Measurements from ENCODE around the gene LAMTOR5. TPM values are rescaled to one million over a fixed set of nuclear protein-coding genes. Genes with fewer than 3 reads are reported as not detected.

The LAMTOR5 gene
- total and polyA plus RNA-seq, 8 donors, result 29.0 to 159 (median 46.4) TPM

- Histone ChIP-seq H3K9me3 (no peaks in the 10 kb centered on the region), H3K36me3 (peaks cover 0 to 5% (median 0%) of the 10 kb centered on the region in 3 donors), H3K27me3 (no peaks in the 10 kb centered on the region), H3K4me3 (no peak overlapping the region), H3K4me1 (no peaks in the 10 kb centered on the region), H3K27ac (no peak overlapping the region)
- DNase-seq (no peak), ATAC-seq (peak; percentile 52 to 58 (median 54)), FAIRE-seq (no peak)
- 18 to 22% methylated on average over 1 of the region's 1 CpG for WGBS, 2 donors
- TF ChIP-seq CTCF (IDR thresholded peaks at IDR 0.05), result no peak
- intact Hi-C loops (cut with DNase I), result no loop called here
Observed at GRCh38 chr1:110370827-110371226, 36.7 kb downstream of the LAMTOR5 start.

GRCh38 chr1:110364221-110364620 lies 43.3 kb downstream of the LAMTOR5 start:
- Histone ChIP-seq H3K4me1 (no peaks in the 10 kb centered on the region), H3K36me3 (no peaks in the 10 kb centered on the region), H3K4me3 (no peak overlapping the region), H3K27me3 (no peaks in the 10 kb centered on the region), H3K9me3 (no peaks in the 10 kb centered on the region), H3K27ac (no peak overlapping the region)
- WGBS, 2 donors, result 92 to 98% methylated on average over 3 of the region's 3 CpGs
- ATAC-seq (no peak), FAIRE-seq (no peak), DNase-seq (no peak)
- intact Hi-C loops (cut with DNase I), result no loop called here
- TF ChIP-seq CTCF (IDR thresholded peaks at IDR 0.05), result no peak

- FAIRE-seq (no peak), ATAC-seq (no peak), DNase-seq (no peak)
- TF ChIP-seq CTCF (IDR thresholded peaks at IDR 0.05), result no peak
- 91 to 98% methylated on average over 1 of the region's 1 CpG for WGBS, 2 donors
- Histone ChIP-seq H3K27ac (no peak overlapping the region), H3K4me3 (no peak overlapping the region), H3K4me1 (peaks cover 0 to under 1% (median 0%) of the 10 kb centered on the region in 3 donors), H3K9me3 (no peaks in the 10 kb centered on the region), H3K27me3 (no peaks in the 10 kb centered on the region), H3K36me3 (no peaks in the 10 kb centered on the region)
- intact Hi-C loops (cut with DNase I), result no loop called here
Observed at GRCh38 chr1:110361856-110362255, 45.6 kb downstream of the LAMTOR5 start.

GRCh38 chr1:110360431-110360830 lies 47.1 kb downstream of the LAMTOR5 start:
- no peak for ATAC-seq
- Histone ChIP-seq H3K9me3 (no peaks in the 10 kb centered on the region), H3K27me3 (no peaks in the 10 kb centered on the region), H3K4me3 (no peak overlapping the region), H3K36me3 (no peaks in the 10 kb centered on the region), H3K27ac (no peak overlapping the region), H3K4me1 (peaks cover 6 to 8% (median 8%) of the 10 kb centered on the region in 3 donors)
- no peak for DNase-seq
- intact Hi-C loops (cut with DNase I), result no loop called here
- TF ChIP-seq CTCF (IDR thresholded peaks at IDR 0.05), result no peak
- WGBS, 2 donors, result 94 to 98% methylated on average over 2 of the region's 2 CpGs
- no peak for FAIRE-seq

GRCh38 chr1:110356379-110356778 lies 51.1 kb downstream of the LAMTOR5 start:
- TF ChIP-seq CTCF (IDR thresholded peaks at IDR 0.05), result no peak
- DNase-seq (no peak), ATAC-seq (peak; percentile 58 to 83 (median 70)), FAIRE-seq (no peak)
- 56 to 58% methylated on average over 2 of the region's 2 CpGs for WGBS, 2 donors
- no peaks in the 10 kb centered on the region for H3K27me3 ChIP-seq
- H3K9me3 ChIP-seq, result no peaks in the 10 kb centered on the region
- no peak overlapping the region for H3K27ac ChIP-seq
- H3K36me3 ChIP-seq, result no peaks in the 10 kb centered on the region
- peaks cover 6 to 13% (median 8%) of the 10 kb centered on the region in 3 donors for H3K4me1 ChIP-seq
- intact Hi-C loops (cut with DNase I), result no loop called here
- H3K4me3 ChIP-seq, result no peak overlapping the region

Data from pancreas (tissue), 10 donors.